Measurements from ENCODE around the gene ARHGEF4.

Gene ARHGEF4

GRCh38 chr2:131031875-131032274 is 195.2 kb downstream of the ARHGEF4 start:
- DNase-seq (ENCODE audit: low read depth), result no peak
- peak; percentile 3 for TF ChIP-seq CTCF (conservative IDR thresholded peaks at IDR 0.05; ENCODE audit: low read depth, low read length)
- no peak overlapping the region for H3K4me3 ChIP-seq (ENCODE audit: low read length)

- no peak for DNase-seq (ENCODE audit: low read depth)
Measured at GRCh38 chr2:131032393-131032836, 195.7 kb downstream of the ARHGEF4 start.

GRCh38 chr2:131033786-131034121 is 197.0 kb downstream of the ARHGEF4 start:
- TF ChIP-seq CTCF (conservative IDR thresholded peaks at IDR 0.05; ENCODE audit: low read depth, low read length), result no peak
- DNase-seq (ENCODE audit: low read depth), result no peak
- no peak overlapping the region for H3K4me3 ChIP-seq (ENCODE audit: low read length)

More at GRCh38 chr2:131032393-131032836, 195.7 kb downstream of the ARHGEF4 start:
- TF ChIP-seq CTCF (conservative IDR thresholded peaks at IDR 0.05; ENCODE audit: low read depth, low read length), result no peak
- no peak overlapping the region for H3K4me3 ChIP-seq (ENCODE audit: low read length)

- no peak for TF ChIP-seq CTCF (conservative IDR thresholded peaks at IDR 0.05; ENCODE audit: low read depth, low read length)
- peak overlapping the region; percentile 54 for H3K4me3 ChIP-seq (ENCODE audit: low read length)
- DNase-seq (ENCODE audit: low read depth), result no peak
Measured at GRCh38 chr2:131034122-131035051, 197.7 kb downstream of the ARHGEF4 start.

- TF ChIP-seq CTCF (conservative IDR thresholded peaks at IDR 0.05; ENCODE audit: low read depth, low read length), result no peak
Measured at GRCh38 chr2:131035112-131035825, 198.6 kb downstream of the ARHGEF4 start.

GRCh38 chr2:131035826-131036231 is 199.1 kb downstream of the ARHGEF4 start:
- peak overlapping the region; percentile 45 for H3K4me3 ChIP-seq (ENCODE audit: low read length)
- no peak for DNase-seq (ENCODE audit: low read depth)
- TF ChIP-seq CTCF (conservative IDR thresholded peaks at IDR 0.05; ENCODE audit: low read depth, low read length), result no peak

More at GRCh38 chr2:131035112-131035825, 198.6 kb downstream of the ARHGEF4 start:
- peak overlapping the region; percentile 45 for H3K4me3 ChIP-seq (ENCODE audit: low read length)
- no peak for DNase-seq (ENCODE audit: low read depth)

Measured in retinal pigment epithelial cell (primary cell).